OCI-LY3 (cell line): ENCODE measurements around the gene PSMA2.
"Not testable (repeated sequence)": the region's sequence is repeated elsewhere in the genome, so short reads cannot be mapped to it uniquely, and the experiment has no call there.

Experiments
- H2AFZ ChIP-seq: fragments of 200-600, 300-600 bp; shearing (Covaris generic); 2 replicates; pipeline ENCODE4 v1.6.0; 2014; ENCODE audit warnings: antibody characterized with exemption, low read depth, low read length
- H3K27ac ChIP-seq: fragments of 200-600, 300-600 bp; sonication (generic); 2 replicates; pipeline ENCODE4 v1.5.1; 2014; ENCODE audit warnings: mild to moderate bottlenecking, low read length, moderate library complexity, mixed read lengths
- H3K27me3 ChIP-seq: fragments of 200-600, 300-600 bp; sonication (generic); 2 replicates; pipeline ENCODE4 v1.6.1; 2014; ENCODE audit warnings: low read depth, low read length, mixed read lengths
- H3K36me3 ChIP-seq: fragments of 200-600, 300-600 bp; sonication (generic); replicated peaks from 2 replicates; pipeline ENCODE3; 2014; ENCODE audit warnings: low read depth, low read length, mixed read lengths
- H3K4me1 ChIP-seq: fragments of 300-600, 200-600 bp; sonication (generic); 2 replicates; pipeline ENCODE4 v1.6.1; 2014; ENCODE audit warnings: low read length, mixed read lengths
- H3K4me2 ChIP-seq: fragments of 200-600, 300-600 bp; sonication (generic); 2 replicates; pipeline ENCODE4 v1.6.1; 2014; ENCODE audit warnings: low read length, mixed read lengths
- H3K4me3 ChIP-seq: fragments of 300-600, 200-600 bp; sonication (generic); 2 replicates; pipeline ENCODE4 v1.5.1; 2014; ENCODE audit warnings: antibody characterized with exemption, mild to moderate bottlenecking, low read length, moderate library complexity
- H3K79me2 ChIP-seq: fragments of 300-600, 200-600 bp; shearing (Covaris generic); 2 replicates; pipeline ENCODE4 v1.6.1; 2014; ENCODE audit warnings: mild to moderate bottlenecking, low read length, mixed read lengths
- H3K9ac ChIP-seq: fragments of 300-600, 200-600 bp; shearing (Covaris generic); 2 replicates; pipeline ENCODE4 v1.6.0; 2014; ENCODE audit warnings: mild to moderate bottlenecking, low read length, moderate library complexity
- H3K9me3 ChIP-seq: fragments of 200-600, 300-600 bp; shearing (Covaris generic); 2 replicates; pipeline ENCODE4 v1.6.1; 2014; ENCODE audit warnings: low read length, mixed read lengths; ENCODE audit not compliant: insufficient read depth
- H4K20me1 ChIP-seq: fragments of 200-600, 300-600 bp; sonication (generic); 2 replicates; pipeline ENCODE4 v1.6.1; 2016; ENCODE audit warnings: low read length, mixed read lengths; ENCODE audit not compliant: insufficient read depth
- EZH2phosphoT487 ChIP-seq: fragments of 200-600 bp; shearing (Covaris generic); IDR thresholded peaks from 2 replicates; pipeline ENCODE4 v1.6.1; 2018; ENCODE audit warnings: antibody characterized with exemption, mixed run types, low read depth
- TF ChIP-seq, protein P1 (sequence below): fragments of 200-600, 300-600 bp; sonication (generic); IDR thresholded peaks from 2 replicates; pipeline ENCODE4 v1.5.1; 2014; ENCODE audit warnings: antibody characterized with exemption, low read length, low read depth

The PSMA2 gene

DNA sequence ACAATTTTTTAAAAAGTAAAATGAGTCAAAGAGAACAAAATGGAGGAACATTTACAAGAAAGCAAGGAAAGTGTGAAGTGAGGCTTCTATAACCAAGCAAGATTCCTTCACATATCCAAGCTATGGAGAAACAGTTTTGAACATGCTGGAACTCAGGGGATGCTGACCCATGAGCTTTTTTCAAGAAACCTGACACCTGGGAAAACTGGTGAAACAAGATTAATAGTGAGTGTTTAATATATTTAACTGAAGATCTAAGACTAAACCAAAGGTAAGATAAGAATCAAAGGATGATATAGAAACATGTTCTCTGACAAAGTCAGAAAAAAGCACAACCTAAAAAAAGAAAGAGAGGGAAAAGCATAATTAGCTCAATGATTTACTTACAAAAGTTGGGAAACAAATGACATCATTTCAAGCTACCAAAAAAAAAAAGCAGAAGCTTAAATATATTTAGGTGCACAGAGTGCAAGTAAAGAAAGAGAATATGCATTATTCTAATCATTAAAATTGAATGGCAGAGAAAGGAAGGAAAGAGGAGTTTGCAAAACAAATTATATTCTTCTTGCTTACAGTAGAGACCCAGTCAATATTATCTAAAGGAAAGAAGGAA is 45.0 kb downstream of the PSMA2 start:
- H3K9ac ChIP-seq, result no peak overlapping the region
- H2AFZ ChIP-seq, result no peak overlapping the region
- peak overlapping the region; percentile 76; the same call in 1 of the 2 replicates for H3K4me3 ChIP-seq
- TF ChIP-seq EZH2phosphoT487, result no peak
- TF ChIP-seq, protein P1, sequence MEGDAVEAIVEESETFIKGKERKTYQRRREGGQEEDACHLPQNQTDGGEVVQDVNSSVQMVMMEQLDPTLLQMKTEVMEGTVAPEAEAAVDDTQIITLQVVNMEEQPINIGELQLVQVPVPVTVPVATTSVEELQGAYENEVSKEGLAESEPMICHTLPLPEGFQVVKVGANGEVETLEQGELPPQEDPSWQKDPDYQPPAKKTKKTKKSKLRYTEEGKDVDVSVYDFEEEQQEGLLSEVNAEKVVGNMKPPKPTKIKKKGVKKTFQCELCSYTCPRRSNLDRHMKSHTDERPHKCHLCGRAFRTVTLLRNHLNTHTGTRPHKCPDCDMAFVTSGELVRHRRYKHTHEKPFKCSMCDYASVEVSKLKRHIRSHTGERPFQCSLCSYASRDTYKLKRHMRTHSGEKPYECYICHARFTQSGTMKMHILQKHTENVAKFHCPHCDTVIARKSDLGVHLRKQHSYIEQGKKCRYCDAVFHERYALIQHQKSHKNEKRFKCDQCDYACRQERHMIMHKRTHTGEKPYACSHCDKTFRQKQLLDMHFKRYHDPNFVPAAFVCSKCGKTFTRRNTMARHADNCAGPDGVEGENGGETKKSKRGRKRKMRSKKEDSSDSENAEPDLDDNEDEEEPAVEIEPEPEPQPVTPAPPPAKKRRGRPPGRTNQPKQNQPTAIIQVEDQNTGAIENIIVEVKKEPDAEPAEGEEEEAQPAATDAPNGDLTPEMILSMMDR, result no peak
- H3K4me1 ChIP-seq, result peaks cover 5% of the 10 kb centered on the region; the same call in 1 of the 2 replicates
- no peaks in the 10 kb centered on the region for H3K27me3 ChIP-seq
- H4K20me1 ChIP-seq, result no peaks in the 10 kb centered on the region
- no peak overlapping the region for H3K27ac ChIP-seq
- H3K9me3 ChIP-seq, result no peaks in the 10 kb centered on the region
- no peaks in the 10 kb centered on the region for H3K79me2 ChIP-seq
- no peaks in the 10 kb centered on the region for H3K36me3 ChIP-seq
- peak overlapping the region; percentile 76; the same call in 1 of the 2 replicates for H3K4me2 ChIP-seq

DNA sequence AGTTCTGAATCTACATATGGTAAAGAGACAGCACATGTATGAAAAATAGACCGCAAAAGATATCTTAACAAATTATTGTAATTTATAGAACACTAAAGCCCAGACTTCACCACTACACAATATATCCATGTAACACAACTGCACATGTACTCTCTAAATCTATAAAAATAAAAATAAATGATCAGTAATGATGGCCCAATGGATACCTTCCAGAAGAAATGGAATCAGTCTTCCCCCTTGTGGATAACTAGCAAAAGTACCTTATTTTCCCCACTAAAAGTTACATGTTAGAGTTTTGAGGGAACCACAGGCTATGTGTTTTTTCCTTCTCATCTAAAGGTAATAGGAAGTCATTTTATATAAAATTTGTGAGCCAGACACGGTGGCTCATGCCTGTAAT is 45.8 kb downstream of the PSMA2 start:
- Histone ChIP-seq H3K9me3 (no peaks in the 10 kb centered on the region), H2AFZ (no peak overlapping the region), H3K27ac (no peak overlapping the region), H3K4me3 (no peak overlapping the region), H3K9ac (no peak overlapping the region), H3K79me2 (no peaks in the 10 kb centered on the region), H3K4me2 (no peak overlapping the region), H3K36me3 (no peaks in the 10 kb centered on the region), H3K4me1 (peaks cover 5% of the 10 kb centered on the region; the same call in 1 of the 2 replicates), H3K27me3 (no peaks in the 10 kb centered on the region), H4K20me1 (no peaks in the 10 kb centered on the region)
- TF ChIP-seq, protein P1, result peak; percentile 35
- TF ChIP-seq EZH2phosphoT487, result no peak

DNA sequence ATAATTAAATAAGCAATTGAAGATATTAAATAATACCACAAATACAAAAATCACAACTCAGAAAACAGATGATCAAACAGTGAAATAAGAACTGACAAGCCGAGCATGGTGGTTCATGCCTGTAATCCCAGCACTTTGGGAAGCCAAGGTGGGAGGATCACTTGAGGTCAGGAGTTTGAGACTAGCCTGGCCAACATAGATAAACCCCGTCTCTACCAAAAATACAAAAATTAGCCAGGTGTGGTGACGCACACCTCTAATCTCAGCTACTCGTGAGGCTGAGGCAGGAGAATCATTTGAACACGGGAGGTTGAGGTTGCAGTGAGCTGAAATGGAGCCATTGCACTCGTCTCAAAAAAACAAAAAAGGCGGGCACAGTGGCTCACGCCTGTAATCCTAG is 46.8 kb downstream of the PSMA2 start:
- H3K27ac ChIP-seq, result not testable (repeated sequence)

DNA sequence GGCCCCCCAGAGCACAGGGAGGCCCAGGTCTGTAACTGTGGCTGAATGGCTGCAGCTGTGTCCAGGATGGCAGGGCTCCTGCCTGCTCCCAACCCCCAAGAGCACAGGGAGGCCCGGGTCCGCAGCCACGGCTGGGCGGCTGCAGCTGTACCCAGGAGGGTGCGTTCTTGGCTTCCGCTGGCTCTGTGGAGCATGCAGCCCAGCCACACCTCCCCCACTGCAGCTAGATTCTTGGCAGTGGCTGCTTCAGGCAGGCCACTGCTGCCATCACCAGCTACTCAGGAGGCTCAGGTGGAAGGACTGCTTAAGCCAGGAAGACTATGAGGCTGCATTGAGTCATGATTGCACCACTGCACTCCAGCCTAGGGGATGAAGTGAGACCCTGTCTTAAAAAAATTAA is 48.0 kb downstream of the PSMA2 start:
- H3K4me2 ChIP-seq, result no peak overlapping the region
- TF ChIP-seq, protein P1, result no peak
- TF ChIP-seq EZH2phosphoT487, result no peak
- no peak overlapping the region for H3K27ac ChIP-seq
- H3K9me3 ChIP-seq, result no peaks in the 10 kb centered on the region
- H3K4me1 ChIP-seq, result peaks cover 2% of the 10 kb centered on the region; the same call in 1 of the 2 replicates
- H2AFZ ChIP-seq, result no peak overlapping the region
- no peak overlapping the region for H3K9ac ChIP-seq
- H3K36me3 ChIP-seq, result no peaks in the 10 kb centered on the region
- no peak overlapping the region for H3K4me3 ChIP-seq
- no peaks in the 10 kb centered on the region for H3K27me3 ChIP-seq
- H4K20me1 ChIP-seq, result no peaks in the 10 kb centered on the region
- no peaks in the 10 kb centered on the region for H3K79me2 ChIP-seq

More for the DNA sequence above, 46.8 kb downstream of the PSMA2 start:
- not testable (repeated sequence) for H3K79me2 ChIP-seq, H3K4me1 ChIP-seq, H2AFZ ChIP-seq, H3K9me3 ChIP-seq, H4K20me1 ChIP-seq, H3K4me3 ChIP-seq, H3K9ac ChIP-seq, H3K4me2 ChIP-seq, H3K36me3 ChIP-seq, H3K27me3 ChIP-seq
